Cardiac fibroblast (primary cell): ENCODE data around the gene SCN5A.

ENCODE experiments used
- DNase-seq, 2 donors: peaks; one replicate each; pipeline versions ENCODE4 v3.0.0 to v3.0.0-alpha.2; 2010; ENCODE audit warnings: low read depth in 2 of 2
- H3K4me3 ChIP-seq, 2 donors: replicated peaks in 1 of 2; 1 replicate in 1 of 2; 2 replicates in 1 of 2; pipeline ENCODE4 v1.5.1; 2011; ENCODE audit warnings: low read depth in 2 of 2, low read length in 2 of 2, mild to moderate bottlenecking in 2 of 2, moderate library complexity in 1 of 2
- TF ChIP-seq, protein P1 (sequence below): IDR thresholded peaks from one replicate; pipeline ENCODE4 v1.5.1; 2011; ENCODE audit warnings: low read depth, mild to moderate bottlenecking, low read length, inconsistent platforms

Gene SCN5A

DNA sequence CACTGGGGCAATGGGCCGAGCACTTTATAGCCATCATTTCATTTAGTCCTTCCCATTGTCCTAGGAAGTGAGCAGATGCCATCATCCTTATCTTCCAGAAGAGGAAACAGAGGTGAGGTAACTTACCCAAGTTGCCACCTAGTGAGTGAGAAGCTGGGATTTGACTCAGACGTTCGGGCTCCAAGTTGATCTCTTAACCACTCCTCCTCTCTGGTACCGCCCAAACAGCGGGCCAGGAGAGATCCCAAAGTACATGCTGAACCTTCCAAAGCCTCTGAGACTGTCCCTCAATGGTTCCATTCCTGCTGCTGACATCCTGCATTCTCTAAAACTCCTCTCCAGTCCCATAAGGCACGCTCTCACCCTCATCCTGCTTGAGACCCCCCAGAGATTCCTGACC is 97.1 kb downstream of the SCN5A start:
- TF ChIP-seq, protein P1, sequence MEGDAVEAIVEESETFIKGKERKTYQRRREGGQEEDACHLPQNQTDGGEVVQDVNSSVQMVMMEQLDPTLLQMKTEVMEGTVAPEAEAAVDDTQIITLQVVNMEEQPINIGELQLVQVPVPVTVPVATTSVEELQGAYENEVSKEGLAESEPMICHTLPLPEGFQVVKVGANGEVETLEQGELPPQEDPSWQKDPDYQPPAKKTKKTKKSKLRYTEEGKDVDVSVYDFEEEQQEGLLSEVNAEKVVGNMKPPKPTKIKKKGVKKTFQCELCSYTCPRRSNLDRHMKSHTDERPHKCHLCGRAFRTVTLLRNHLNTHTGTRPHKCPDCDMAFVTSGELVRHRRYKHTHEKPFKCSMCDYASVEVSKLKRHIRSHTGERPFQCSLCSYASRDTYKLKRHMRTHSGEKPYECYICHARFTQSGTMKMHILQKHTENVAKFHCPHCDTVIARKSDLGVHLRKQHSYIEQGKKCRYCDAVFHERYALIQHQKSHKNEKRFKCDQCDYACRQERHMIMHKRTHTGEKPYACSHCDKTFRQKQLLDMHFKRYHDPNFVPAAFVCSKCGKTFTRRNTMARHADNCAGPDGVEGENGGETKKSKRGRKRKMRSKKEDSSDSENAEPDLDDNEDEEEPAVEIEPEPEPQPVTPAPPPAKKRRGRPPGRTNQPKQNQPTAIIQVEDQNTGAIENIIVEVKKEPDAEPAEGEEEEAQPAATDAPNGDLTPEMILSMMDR, result no peak
- H3K4me3 ChIP-seq, result no peak overlapping the region
- no peak for DNase-seq

DNA sequence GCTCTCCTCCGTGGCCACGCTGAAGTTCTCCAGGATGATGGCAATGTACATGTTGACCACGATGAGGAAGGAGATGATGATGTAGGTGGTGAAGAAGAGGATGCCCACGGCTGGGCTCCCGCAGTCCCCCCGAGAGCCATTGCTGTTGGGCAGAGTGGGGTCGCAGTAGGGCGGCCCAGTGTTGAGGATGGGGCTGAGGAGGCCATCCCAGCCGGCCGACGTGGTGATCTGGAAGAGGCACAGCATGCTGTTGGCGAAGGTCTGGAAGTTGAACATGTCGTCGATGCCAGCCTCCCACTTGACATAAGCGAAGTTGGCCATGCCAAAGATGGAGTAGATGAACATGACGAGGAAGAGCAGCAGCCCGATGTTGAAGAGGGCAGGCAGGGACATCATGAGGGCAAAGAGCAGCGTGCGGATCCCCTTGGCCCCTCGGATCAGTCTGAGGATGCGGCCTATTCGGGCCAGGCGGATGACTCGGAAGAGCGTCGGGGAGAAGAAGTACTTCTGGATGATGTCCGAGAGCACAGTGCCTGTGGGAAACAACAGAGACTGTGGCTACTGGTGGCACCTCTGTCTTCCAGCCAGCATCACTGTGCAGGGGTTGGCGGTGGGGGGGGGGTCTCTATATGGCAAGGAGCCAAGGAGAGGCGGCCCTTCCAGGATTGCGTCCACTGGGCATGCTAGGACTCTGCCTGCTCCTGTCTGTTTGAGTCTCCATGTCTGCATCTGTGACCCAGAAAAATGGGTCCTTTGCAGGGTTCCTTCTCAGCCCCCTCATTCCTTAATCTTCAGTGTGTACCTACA is 98.3 kb downstream of the SCN5A start:
- TF ChIP-seq, protein P1, result no peak
- DNase-seq, result no peak
- no peak overlapping the region for H3K4me3 ChIP-seq

DNA sequence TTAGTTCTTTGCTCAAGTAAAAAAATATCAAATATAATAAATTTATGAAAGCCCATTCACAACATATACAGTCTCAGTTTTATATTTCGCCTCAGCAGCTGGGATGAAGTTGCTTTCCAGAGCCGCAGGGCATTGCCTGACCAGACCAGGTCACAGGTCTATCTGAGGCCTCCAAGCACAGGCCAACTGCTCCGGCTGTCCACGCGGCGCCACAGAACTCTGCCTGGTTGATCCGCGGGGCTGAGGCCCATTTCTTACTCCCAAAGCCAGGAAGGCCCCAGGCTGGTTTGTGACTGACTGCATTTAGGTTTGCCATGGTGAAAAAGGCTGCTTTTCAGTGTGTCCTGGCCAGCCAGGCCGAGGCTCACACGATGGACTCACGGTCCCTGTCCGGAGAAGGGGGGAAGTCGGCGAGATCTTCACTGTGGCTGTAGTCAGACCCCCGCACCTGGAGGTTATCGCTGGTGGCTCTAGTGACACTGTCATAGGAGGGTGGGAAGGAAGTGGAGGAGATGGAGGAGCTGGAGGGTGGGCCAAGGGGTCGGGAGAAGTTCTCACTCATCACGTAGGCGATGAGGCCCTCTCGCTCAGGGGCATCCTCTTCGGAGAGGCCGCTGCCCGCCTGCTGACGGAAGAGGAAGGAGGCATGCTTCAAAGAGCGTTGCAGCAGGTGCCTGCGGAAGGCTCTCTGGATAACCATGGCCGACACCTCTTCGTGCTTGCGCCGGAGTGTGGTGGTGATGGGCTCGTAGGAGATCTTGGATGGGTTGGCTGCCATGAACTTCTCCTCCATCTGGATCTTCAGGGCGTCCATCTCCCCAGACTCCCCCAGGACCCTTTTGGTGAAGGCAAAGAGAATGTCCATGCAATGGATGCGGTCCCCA is 99.3 kb downstream of the SCN5A start:
- H3K4me3 ChIP-seq, result no peak overlapping the region
- DNase-seq, result no peak
- TF ChIP-seq, protein P1, result no peak

DNA sequence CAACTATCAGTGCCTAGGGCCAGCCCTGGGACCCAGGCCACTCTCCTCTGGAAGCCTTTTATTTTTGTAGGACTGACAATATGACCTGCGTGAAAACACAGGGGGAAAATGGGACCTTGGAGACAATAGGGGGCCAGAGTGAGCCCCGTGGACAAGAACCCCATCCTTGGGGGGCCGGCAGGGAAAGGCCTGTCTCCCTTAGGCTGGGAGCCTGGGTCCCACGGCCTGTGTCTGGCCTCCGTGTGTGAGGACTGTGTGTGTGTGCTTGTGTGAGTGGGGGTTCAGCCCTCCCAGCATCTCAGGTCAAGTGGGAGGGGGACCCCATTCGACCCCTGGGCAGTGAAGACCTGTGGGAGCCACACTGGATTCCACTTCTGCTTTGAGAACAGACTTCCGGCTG is 100.0 kb downstream of the SCN5A start:
- TF ChIP-seq, protein P1, result no peak
- DNase-seq, result no peak
- H3K4me3 ChIP-seq, result no peak overlapping the region

DNA sequence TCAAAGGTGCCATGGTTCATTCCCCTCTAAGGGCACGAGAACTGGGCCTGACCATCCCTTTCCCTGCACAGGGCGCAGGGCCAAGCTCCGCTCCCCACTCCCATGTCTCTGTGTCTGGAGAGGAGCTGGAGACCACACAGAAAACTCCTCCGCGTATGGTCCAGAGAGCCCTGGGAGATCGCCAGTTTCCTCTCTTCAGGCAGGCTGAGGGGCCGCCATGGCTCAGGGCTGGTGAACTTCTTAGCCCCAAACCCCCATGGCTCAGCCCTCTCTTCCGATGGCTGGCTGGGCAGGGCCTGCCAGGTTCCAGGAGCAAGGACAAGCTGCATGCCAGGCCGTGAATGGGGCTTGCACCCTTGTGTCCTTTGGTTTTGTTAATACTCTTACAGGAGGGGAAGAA is 100.4 kb downstream of the SCN5A start:
- TF ChIP-seq, protein P1, result no peak
- H3K4me3 ChIP-seq, result no peak overlapping the region
- DNase-seq, result no peak

DNA sequence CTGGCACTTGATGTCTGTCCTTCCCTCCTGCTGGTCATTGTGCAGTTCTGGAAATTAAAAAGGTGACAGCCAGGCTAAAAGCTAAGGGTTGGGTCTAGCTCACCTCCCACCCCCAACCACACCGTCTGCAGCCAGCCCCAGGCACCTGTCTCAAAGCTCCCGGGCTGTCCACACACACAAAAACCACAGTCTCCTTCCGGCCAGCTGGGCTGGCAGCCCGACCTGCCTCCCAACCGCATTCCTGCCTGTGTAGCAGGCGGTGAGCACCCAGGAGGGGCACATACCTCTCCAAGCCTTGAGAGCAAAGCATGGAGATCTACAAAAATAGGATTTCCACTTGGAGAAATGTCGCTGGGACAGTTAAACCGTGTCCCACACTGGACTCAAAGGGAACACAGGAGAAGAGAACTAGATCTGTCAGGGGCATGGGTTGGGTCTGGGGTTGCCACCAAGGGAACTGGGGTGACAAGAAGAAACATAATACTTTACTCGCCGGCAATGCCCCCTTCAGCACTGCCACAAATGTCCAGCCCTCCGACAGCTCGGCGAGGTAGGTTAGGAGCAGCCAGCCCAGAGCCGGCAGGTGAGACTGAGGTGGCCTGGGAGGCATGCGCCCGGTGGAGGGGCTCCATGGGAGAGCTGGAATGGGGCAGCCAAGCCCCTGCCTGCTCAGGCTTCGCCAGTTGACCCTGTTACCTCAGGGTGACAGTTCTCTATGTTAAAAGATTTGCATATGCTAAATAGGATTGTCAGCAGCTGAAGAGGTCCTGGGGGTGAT is 101.1 kb downstream of the SCN5A start:
- TF ChIP-seq, protein P1, result no peak
- H3K4me3 ChIP-seq, result no peak overlapping the region
- DNase-seq, result no peak
